ENCODE measurements around the gene PRSS53.

- TF ChIP-seq CTCF (IDR thresholded peaks at IDR 0.05; ENCODE audit: insufficient read depth, low read length, poor library complexity, severe bottlenecking) (no peak), EZH2phosphoT487 (conservative IDR thresholded peaks at IDR 0.05; ENCODE audit: low read length) (no peak)
These were observed 36.6 kb downstream of the PRSS53 start for GRCh38 chr16:31052114-31052513.
